HepG2 (cell line): ENCODE results near the gene G6PC2. TPM values are rescaled to one million over a fixed set of nuclear protein-coding genes. Genes with fewer than 3 reads are reported as not detected.
A peak's percentile ranks its signal among the peaks of the same experiment; 100 is the strongest.

Experiments used
- AGO2 ChIP-seq: fragments of 200-400 bp; formaldehyde crosslinking; optimal IDR thresholded peaks from 2 replicates; pipeline ENCODE3; 2017; ENCODE audit warnings: mild to moderate bottlenecking, low read depth, low read length, moderate library complexity
- EHMT2 ChIP-seq: fragments of 200-600 bp; sonication (generic); IDR thresholded peaks from 2 replicates; pipeline ENCODE4 v1.7.0; 2017; ENCODE audit warnings: antibody characterized with exemption, low read depth, low read length, borderline replicate concordance
- KAT7 ChIP-seq: IDR thresholded peaks from 2 replicates; pipeline ENCODE4 v1.6.1; 2018; ENCODE audit warnings: borderline replicate concordance, missing compliant biosample characterization
- MBNL3 ChIP-seq: fragments of 250-450 bp; sonication (Bioruptor Pico); conservative IDR thresholded peaks from 2 replicates; pipeline ENCODE4 v1.8.0; 2022; ENCODE audit warnings: mild to moderate bottlenecking, inconsistent platforms
- NFYB ChIP-seq: sonication (generic); formaldehyde crosslinking; IDR thresholded peaks from 2 replicates; pipeline ENCODE4 v1.4.0; 2020; ENCODE audit warnings: missing genetic modification reagents
- TCF12 ChIP-seq, 2 experiments: fragments of 450-650 bp in 1 of 2; sonication (generic) in 1 of 2; formaldehyde crosslinking in 1 of 2; IDR thresholded peaks; 2 replicates each; pipeline versions ENCODE4 v1.6.1 to v1.8.0; 2017 to 2022; ENCODE audit warnings: antibody characterized with exemption in 1 of 2, mild to moderate bottlenecking in 1 of 2, missing genetic modification reagents in 1 of 2, moderate library complexity in 1 of 2
- ZNF10 ChIP-seq: sonication (generic); formaldehyde crosslinking; IDR thresholded peaks from 2 replicates; pipeline ENCODE4 v1.4.0; 2020; ENCODE audit warnings: mild to moderate bottlenecking, low read depth, missing genetic modification reagents, borderline replicate concordance
- ZNF333 ChIP-seq: sonication (generic); formaldehyde crosslinking; IDR thresholded peaks from 2 replicates; pipeline ENCODE4 v1.4.0; 2020; ENCODE audit warnings: mild to moderate bottlenecking, missing genetic modification reagents, borderline replicate concordance
- ZNF550 ChIP-seq: sonication (generic); formaldehyde crosslinking; IDR thresholded peaks from 2 replicates; pipeline ENCODE4 v1.4.0; 2020; ENCODE audit warnings: mild to moderate bottlenecking, missing genetic modification reagents, borderline replicate concordance
- ZNF570 ChIP-seq: sonication (generic); formaldehyde crosslinking; IDR thresholded peaks from 2 replicates; pipeline ENCODE4 v1.4.0; 2020; ENCODE audit warnings: mild to moderate bottlenecking, missing genetic modification reagents, borderline replicate concordance
- ZNF703 ChIP-seq: sonication (generic); formaldehyde crosslinking; IDR thresholded peaks from 2 replicates; pipeline ENCODE4 v1.5.1; 2020; ENCODE audit warnings: missing genetic modification reagents, mild to moderate bottlenecking, moderate library complexity, borderline replicate concordance
- ZNF746 ChIP-seq: sonication (generic); formaldehyde crosslinking; IDR thresholded peaks from 2 replicates; pipeline ENCODE4 v1.8.0; 2022; ENCODE audit warnings: mild to moderate bottlenecking, missing genetic modification reagents
- ZNF879 ChIP-seq: sonication (generic); formaldehyde crosslinking; IDR thresholded peaks from 2 replicates; pipeline ENCODE4 v1.8.1; 2023; ENCODE audit warnings: missing genetic modification reagents
- ZZZ3 ChIP-seq: sonication (generic); formaldehyde crosslinking; IDR thresholded peaks from 2 replicates; pipeline ENCODE4 v1.4.0; 2020; ENCODE audit warnings: missing genetic modification reagents, mild to moderate bottlenecking, borderline replicate concordance
- polyA plus RNA-seq, 8 experiments: library from polyadenylated mRNA; depleted of rRNA in 3 of 8; stranded (reverse) in 7 of 8; unstranded in 1 of 8; fragments of >200 nt; fragmentation: Illumina TruSeq in 4 of 8; extraction: Trizol in 4 of 8; gene quantifications; 2 replicates each; pipeline versions ENCODE4 v1.2.1 to v1.2.3, GENCODE V29; 2011 to 2016; ENCODE audit warnings: low read depth in 4 of 8, missing spikeins in 1 of 8, mixed read lengths in 1 of 8; ENCODE audit not compliant: insufficient read depth in 1 of 8
- total RNA-seq, 5 experiments: library from RNA; depleted of rRNA; stranded (reverse); fragments of >200 nt; fragmentation: Illumina TruSeq; extraction: Trizol; gene quantifications; 2 replicates each; pipeline ENCODE4 v1.2.3, GENCODE V29; 2016; ENCODE audit warnings: low read depth in 1 of 5
- TF ChIP-seq, protein P1 (sequence below): sonication (generic); formaldehyde crosslinking; IDR thresholded peaks from 2 replicates; pipeline ENCODE4 v1.4.0; 2020; ENCODE audit warnings: missing genetic modification reagents
- TF ChIP-seq, protein P2 (sequence below): sonication (generic); formaldehyde crosslinking; IDR thresholded peaks from 2 replicates; pipeline ENCODE4 v1.8.0; 2022; ENCODE audit warnings: mild to moderate bottlenecking, missing genetic modification reagents; ENCODE audit not compliant: insufficient replicate concordance
- TF ChIP-seq, protein P3 (sequence below): sonication (generic); formaldehyde crosslinking; IDR thresholded peaks from 2 replicates; pipeline ENCODE4 v1.5.0; 2020; ENCODE audit warnings: mild to moderate bottlenecking, missing genetic modification reagents, moderate library complexity
- TF ChIP-seq, protein P4 (sequence below): sonication (generic); formaldehyde crosslinking; IDR thresholded peaks from 2 replicates; pipeline ENCODE4 v1.4.0; 2020; ENCODE audit warnings: mild to moderate bottlenecking, missing genetic modification reagents

G6PC2 gene
- total and polyA plus RNA-seq, 2 of the 13 experiments (the other 11 are each of a cell fraction or from before 2014, with no cell fraction given): not detected

DNA sequence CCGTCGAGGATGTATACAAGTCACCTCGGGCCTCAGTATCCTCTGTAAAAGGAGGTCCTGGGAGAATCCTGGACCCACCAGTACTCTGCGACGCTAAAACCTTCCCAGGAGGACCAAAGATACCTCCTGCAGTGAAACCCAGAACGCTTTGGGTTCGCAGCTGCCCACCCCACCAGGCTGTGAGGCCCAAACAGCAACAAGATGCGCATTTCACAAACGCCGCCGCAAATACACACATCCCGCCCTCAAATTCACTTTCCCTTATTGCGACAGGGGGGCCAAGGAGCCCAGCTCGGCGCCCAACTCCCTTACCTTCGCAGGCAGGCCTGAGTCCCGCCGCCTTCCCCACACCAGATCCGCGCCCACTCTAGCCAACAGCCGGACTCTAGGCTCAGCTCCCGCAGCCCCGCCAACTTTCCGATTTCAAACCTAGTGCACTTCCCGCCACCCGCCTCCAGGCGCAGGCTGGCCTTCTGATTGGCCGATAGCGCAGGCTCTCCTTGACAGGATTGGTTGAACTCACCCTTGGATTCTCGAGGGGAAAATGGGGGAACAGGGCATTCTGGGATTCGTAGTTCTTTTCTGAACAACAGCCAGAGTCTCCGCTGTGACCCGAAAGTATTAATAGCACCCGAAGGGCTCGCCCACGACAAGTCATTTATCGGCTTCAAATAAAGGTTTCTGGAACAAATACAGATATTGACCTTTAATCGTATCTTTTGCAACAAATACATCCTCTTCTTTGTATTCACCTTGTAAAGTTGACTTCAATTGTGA is 10.9 kb upstream of the G6PC2 start, which contains the start of gene SPC25 (continued):
- TF ChIP-seq, protein P1, sequence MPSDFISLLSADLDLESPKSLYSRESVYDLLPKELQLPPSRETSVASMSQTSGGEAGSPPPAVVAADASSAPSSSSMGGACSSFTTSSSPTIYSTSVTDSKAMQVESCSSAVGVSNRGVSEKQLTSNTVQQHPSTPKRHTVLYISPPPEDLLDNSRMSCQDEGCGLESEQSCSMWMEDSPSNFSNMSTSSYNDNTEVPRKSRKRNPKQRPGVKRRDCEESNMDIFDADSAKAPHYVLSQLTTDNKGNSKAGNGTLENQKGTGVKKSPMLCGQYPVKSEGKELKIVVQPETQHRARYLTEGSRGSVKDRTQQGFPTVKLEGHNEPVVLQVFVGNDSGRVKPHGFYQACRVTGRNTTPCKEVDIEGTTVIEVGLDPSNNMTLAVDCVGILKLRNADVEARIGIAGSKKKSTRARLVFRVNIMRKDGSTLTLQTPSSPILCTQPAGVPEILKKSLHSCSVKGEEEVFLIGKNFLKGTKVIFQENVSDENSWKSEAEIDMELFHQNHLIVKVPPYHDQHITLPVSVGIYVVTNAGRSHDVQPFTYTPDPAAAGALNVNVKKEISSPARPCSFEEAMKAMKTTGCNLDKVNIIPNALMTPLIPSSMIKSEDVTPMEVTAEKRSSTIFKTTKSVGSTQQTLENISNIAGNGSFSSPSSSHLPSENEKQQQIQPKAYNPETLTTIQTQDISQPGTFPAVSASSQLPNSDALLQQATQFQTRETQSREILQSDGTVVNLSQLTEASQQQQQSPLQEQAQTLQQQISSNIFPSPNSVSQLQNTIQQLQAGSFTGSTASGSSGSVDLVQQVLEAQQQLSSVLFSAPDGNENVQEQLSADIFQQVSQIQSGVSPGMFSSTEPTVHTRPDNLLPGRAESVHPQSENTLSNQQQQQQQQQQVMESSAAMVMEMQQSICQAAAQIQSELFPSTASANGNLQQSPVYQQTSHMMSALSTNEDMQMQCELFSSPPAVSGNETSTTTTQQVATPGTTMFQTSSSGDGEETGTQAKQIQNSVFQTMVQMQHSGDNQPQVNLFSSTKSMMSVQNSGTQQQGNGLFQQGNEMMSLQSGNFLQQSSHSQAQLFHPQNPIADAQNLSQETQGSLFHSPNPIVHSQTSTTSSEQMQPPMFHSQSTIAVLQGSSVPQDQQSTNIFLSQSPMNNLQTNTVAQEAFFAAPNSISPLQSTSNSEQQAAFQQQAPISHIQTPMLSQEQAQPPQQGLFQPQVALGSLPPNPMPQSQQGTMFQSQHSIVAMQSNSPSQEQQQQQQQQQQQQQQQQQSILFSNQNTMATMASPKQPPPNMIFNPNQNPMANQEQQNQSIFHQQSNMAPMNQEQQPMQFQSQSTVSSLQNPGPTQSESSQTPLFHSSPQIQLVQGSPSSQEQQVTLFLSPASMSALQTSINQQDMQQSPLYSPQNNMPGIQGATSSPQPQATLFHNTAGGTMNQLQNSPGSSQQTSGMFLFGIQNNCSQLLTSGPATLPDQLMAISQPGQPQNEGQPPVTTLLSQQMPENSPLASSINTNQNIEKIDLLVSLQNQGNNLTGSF (CRISPR knock-in tag): no peak
- TF ChIP-seq MBNL3 (CRISPR knock-in tag) (no peak), ZNF703 (no peak), ZZZ3 (CRISPR knock-in tag) (no peak), KAT7 (peak; percentile 61; the same call in 1 of the 2 replicates), TCF12 (IDR thresholded peaks at IDR 0.05) (no peak), TCF12 (CRISPR knock-in tag; IDR thresholded peaks at IDR 0.05) (peak; percentile 14; the same call in 1 of the 2 replicates), NFYB (CRISPR knock-in tag) (peak; percentile 100), ZNF10 (no peak), ZNF746 (CRISPR knock-in tag) (no peak), AGO2 (no peak), ZNF879 (CRISPR knock-in tag) (0 out of 2 replicates have a peak, but pooled peaks have one; percentile 24), ZNF550 (CRISPR knock-in tag) (0 out of 2 replicates have a peak, but pooled peaks have one; percentile 86), ZNF570 (CRISPR knock-in tag) (no peak), EHMT2 (no peak), ZNF333 (CRISPR knock-in tag) (peak; percentile 53; the same call in 1 of the 2 replicates)
- TF ChIP-seq, protein P2, sequence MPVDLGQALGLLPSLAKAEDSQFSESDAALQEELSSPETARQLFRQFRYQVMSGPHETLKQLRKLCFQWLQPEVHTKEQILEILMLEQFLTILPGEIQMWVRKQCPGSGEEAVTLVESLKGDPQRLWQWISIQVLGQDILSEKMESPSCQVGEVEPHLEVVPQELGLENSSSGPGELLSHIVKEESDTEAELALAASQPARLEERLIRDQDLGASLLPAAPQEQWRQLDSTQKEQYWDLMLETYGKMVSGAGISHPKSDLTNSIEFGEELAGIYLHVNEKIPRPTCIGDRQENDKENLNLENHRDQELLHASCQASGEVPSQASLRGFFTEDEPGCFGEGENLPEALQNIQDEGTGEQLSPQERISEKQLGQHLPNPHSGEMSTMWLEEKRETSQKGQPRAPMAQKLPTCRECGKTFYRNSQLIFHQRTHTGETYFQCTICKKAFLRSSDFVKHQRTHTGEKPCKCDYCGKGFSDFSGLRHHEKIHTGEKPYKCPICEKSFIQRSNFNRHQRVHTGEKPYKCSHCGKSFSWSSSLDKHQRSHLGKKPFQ: no peak
- TF ChIP-seq, protein P3, sequence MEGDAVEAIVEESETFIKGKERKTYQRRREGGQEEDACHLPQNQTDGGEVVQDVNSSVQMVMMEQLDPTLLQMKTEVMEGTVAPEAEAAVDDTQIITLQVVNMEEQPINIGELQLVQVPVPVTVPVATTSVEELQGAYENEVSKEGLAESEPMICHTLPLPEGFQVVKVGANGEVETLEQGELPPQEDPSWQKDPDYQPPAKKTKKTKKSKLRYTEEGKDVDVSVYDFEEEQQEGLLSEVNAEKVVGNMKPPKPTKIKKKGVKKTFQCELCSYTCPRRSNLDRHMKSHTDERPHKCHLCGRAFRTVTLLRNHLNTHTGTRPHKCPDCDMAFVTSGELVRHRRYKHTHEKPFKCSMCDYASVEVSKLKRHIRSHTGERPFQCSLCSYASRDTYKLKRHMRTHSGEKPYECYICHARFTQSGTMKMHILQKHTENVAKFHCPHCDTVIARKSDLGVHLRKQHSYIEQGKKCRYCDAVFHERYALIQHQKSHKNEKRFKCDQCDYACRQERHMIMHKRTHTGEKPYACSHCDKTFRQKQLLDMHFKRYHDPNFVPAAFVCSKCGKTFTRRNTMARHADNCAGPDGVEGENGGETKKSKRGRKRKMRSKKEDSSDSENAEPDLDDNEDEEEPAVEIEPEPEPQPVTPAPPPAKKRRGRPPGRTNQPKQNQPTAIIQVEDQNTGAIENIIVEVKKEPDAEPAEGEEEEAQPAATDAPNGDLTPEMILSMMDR (CRISPR knock-in tag): no peak
- TF ChIP-seq, protein P4, sequence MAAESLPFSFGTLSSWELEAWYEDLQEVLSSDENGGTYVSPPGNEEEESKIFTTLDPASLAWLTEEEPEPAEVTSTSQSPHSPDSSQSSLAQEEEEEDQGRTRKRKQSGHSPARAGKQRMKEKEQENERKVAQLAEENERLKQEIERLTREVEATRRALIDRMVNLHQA (CRISPR knock-in tag): no peak
